Raji (cell line): ENCODE measurements around the gene ITGA8.

Experiments
- POLR2A ChIP-seq: IDR thresholded peaks from 2 replicates; pipeline ENCODE4 v1.6.1; 2011; ENCODE audit warnings: low read depth, low read length, control low read depth; ENCODE audit not compliant: insufficient read depth

The ITGA8 gene

GRCh38 chr10:15740261-15740660 lies 20.5 kb upstream of the ITGA8 start:
- no peak for TF ChIP-seq POLR2A

GRCh38 chr10:15739254-15739970 lies 19.7 kb upstream of the ITGA8 start:
- no peak for TF ChIP-seq POLR2A

GRCh38 chr10:15738270-15738925 lies 18.7 kb upstream of the ITGA8 start:
- no peak for TF ChIP-seq POLR2A

- TF ChIP-seq POLR2A = no peak
These were observed 17.9 kb upstream of the ITGA8 start for GRCh38 chr10:15737656-15738055.

- TF ChIP-seq POLR2A = no peak
These were observed 16.0 kb upstream of the ITGA8 start for GRCh38 chr10:15735763-15736162.

- no peak for TF ChIP-seq POLR2A
These were observed 10.6 kb upstream of the ITGA8 start for GRCh38 chr10:15730341-15730740.

GRCh38 chr10:15729890-15730289 lies 10.2 kb upstream of the ITGA8 start:
- no peak for TF ChIP-seq POLR2A

- TF ChIP-seq POLR2A = no peak
These were observed 6.3 kb upstream of the ITGA8 start for GRCh38 chr10:15726042-15726441.

- TF ChIP-seq POLR2A = no peak
These were observed 5.9 kb upstream of the ITGA8 start for GRCh38 chr10:15725603-15726002.

GRCh38 chr10:15724683-15725082 lies 5.0 kb upstream of the ITGA8 start:
- no peak for TF ChIP-seq POLR2A

- no peak for TF ChIP-seq POLR2A
These were observed 4.1 kb upstream of the ITGA8 start for GRCh38 chr10:15723803-15724202.

GRCh38 chr10:15720635-15721287 lies 1.0 kb upstream of the ITGA8 start:
- no peak for TF ChIP-seq POLR2A

- TF ChIP-seq POLR2A = no peak
These were observed 448 bp downstream of the ITGA8 start for GRCh38 chr10:15719049-15719898.

- no peak for TF ChIP-seq POLR2A
These were observed 1.1 kb downstream of the ITGA8 start for GRCh38 chr10:15718694-15719048.

- no peak for TF ChIP-seq POLR2A
These were observed 4.0 kb downstream of the ITGA8 start for GRCh38 chr10:15715619-15716227.
